HFF-Myc (cell line): ENCODE results near the gene IL2RA.

Source experiments
- DNase-seq: peaks from one replicate; pipeline ENCODE4 v3.0.0-alpha.2; 2011; ENCODE audit warnings: low read depth; ENCODE audit errors: extremely low read depth
- H3K4me3 ChIP-seq: replicated peaks from 2 replicates; pipeline ENCODE4 v1.5.1; 2011; ENCODE audit warnings: low read depth, mild to moderate bottlenecking, control low read depth, low read length
- CTCF ChIP-seq: IDR thresholded peaks from 2 replicates; pipeline ENCODE4 v1.5.1; 2012; ENCODE audit warnings: mild to moderate bottlenecking, low read depth, low read length, control low read depth; ENCODE audit errors: missing control alignments

The IL2RA gene

DNA sequence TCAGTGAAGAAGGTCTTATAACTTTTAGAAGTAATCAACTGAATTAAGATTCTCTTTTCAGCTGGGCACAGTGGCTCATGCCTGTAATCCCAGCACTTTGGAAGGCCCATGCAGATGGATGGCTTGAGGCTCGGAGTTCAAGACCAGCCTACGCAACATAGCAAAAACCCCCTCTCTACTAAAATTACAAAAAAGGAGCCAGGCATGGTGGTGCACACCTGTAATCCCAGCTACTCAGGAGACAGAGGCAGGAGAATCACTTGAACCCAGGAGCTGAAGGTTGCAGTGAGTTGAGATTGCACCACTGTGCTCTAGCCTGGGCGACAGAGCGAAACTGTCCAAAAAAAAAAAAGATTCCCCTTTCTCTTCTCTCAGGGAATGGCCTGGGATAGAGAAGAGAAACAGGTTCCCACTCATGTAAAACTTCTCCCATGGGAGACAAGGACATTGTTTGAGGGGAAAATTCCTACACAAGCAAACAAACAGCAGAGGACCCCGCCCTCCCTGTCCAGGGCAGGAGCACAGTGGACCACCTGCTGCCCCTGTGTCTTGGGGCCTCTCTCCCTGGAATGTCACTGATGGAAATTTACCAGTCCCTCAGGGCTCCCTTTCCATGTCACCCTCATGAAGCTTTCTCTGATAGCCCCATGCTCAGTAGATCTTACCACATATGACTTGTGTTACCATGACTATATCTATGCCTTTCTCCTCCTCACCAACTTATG lies 5.6 kb downstream of the IL2RA start:
- no peak overlapping the region for H3K4me3 ChIP-seq
- TF ChIP-seq CTCF: no peak
- no peak for DNase-seq

GRCh38 chr10:6055929-6056328 lies 6.2 kb downstream of the IL2RA start:
- no peak overlapping the region for H3K4me3 ChIP-seq
- TF ChIP-seq CTCF: no peak
- no peak for DNase-seq

- H3K4me3 ChIP-seq: no peak overlapping the region
- no peak for DNase-seq
- TF ChIP-seq CTCF: no peak
Observed at GRCh38 chr10:6054884-6055283, 7.3 kb downstream of the IL2RA start.

GRCh38 chr10:6053816-6054631 lies 8.1 kb downstream of the IL2RA start:
- no peak for DNase-seq
- H3K4me3 ChIP-seq: no peak overlapping the region
- TF ChIP-seq CTCF: no peak

DNA sequence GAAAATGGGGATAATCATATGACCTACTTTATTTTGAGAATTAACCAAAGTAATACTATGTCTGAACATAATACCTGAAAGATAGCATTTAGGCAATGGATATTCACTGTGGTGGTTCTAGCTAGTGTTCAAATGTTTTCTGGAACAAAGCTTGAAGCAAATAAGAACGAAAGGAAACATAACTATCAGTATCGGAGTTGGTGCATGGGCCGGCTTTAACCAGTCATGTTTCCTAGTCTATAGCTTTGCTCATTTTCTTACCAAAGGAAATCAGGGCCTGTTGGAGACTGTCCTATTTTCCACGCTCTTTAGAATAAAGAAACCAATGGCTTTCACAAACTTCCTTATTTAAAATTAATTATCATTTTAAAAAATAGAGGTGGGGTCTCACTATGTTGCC lies 8.9 kb downstream of the IL2RA start:
- no peak for TF ChIP-seq CTCF
- no peak for DNase-seq
- no peak overlapping the region for H3K4me3 ChIP-seq

- DNase-seq: no peak
- TF ChIP-seq CTCF: no peak
- no peak overlapping the region for H3K4me3 ChIP-seq
Observed at GRCh38 chr10:6052247-6053221, 9.6 kb downstream of the IL2RA start.
